Measurements from ENCODE around the gene SLC44A1. TPM values are rescaled to one million over a fixed set of nuclear protein-coding genes. Genes with fewer than 3 reads are reported as not detected.
A peak's percentile ranks its signal among the peaks of the same experiment; 100 is the strongest.

The SLC44A1 gene
- total and polyA plus RNA-seq, 2 of the 13 experiments (the other 11 are each of a cell fraction or from before 2014, with no cell fraction given): 21.4 to 40.8 TPM

DNA sequence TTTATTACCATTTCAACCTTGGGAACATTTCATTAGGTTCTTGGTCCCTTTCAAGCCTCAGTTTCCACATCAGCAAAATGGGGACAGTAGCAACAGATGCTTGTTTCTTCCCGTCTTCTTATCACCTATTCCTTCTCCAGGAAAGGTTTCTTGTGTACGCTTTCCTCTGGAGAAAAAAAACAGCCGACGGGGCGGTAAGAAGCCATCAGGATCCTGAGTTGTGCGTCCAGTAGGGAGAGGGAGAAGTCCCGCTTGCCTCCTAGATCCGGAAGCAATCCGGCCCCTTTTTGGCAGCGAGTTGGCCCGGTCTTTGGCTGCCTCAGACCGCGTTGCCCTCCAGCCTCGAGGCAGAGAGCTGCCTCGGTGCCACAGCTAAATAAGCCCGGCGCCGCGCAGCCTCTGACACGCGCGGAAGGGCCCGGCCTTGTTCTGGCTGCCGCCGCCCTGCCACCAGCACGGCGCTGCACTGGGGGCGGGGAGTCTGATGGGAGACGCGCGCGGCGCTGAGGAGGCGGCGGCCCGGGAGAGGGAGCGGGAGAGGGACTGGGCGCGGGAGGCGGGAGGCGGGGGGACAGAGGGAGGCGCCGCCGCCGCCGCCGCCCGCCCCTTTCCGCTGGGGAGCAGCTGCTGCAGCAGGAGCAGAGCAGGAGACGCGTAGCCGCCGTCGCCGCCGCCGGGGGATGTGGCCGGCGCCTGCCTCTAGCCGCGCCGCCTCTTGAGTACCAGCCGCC, at the start of gene SLC44A1 (continued):
- TF ChIP-seq, protein P1, sequence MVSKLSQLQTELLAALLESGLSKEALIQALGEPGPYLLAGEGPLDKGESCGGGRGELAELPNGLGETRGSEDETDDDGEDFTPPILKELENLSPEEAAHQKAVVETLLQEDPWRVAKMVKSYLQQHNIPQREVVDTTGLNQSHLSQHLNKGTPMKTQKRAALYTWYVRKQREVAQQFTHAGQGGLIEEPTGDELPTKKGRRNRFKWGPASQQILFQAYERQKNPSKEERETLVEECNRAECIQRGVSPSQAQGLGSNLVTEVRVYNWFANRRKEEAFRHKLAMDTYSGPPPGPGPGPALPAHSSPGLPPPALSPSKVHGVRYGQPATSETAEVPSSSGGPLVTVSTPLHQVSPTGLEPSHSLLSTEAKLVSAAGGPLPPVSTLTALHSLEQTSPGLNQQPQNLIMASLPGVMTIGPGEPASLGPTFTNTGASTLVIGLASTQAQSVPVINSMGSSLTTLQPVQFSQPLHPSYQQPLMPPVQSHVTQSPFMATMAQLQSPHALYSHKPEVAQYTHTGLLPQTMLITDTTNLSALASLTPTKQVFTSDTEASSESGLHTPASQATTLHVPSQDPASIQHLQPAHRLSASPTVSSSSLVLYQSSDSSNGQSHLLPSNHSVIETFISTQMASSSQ (IDR thresholded peaks at IDR 0.05; ENCODE audit: low read depth): 0 out of 2 replicates have a peak, but pooled peaks have one; percentile 8
- TF ChIP-seq, protein P1 (CRISPR knock-in tag; IDR thresholded peaks at IDR 0.05; ENCODE audit: borderline replicate concordance): peak; percentile 89
- TF ChIP-seq, protein P2, sequence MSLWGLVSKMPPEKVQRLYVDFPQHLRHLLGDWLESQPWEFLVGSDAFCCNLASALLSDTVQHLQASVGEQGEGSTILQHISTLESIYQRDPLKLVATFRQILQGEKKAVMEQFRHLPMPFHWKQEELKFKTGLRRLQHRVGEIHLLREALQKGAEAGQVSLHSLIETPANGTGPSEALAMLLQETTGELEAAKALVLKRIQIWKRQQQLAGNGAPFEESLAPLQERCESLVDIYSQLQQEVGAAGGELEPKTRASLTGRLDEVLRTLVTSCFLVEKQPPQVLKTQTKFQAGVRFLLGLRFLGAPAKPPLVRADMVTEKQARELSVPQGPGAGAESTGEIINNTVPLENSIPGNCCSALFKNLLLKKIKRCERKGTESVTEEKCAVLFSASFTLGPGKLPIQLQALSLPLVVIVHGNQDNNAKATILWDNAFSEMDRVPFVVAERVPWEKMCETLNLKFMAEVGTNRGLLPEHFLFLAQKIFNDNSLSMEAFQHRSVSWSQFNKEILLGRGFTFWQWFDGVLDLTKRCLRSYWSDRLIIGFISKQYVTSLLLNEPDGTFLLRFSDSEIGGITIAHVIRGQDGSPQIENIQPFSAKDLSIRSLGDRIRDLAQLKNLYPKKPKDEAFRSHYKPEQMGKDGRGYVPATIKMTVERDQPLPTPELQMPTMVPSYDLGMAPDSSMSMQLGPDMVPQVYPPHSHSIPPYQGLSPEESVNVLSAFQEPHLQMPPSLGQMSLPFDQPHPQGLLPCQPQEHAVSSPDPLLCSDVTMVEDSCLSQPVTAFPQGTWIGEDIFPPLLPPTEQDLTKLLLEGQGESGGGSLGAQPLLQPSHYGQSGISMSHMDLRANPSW (CRISPR knock-in tag; IDR thresholded peaks at IDR 0.05; ENCODE audit: borderline replicate concordance): peak; percentile 85
- TF ChIP-seq, protein P3, sequence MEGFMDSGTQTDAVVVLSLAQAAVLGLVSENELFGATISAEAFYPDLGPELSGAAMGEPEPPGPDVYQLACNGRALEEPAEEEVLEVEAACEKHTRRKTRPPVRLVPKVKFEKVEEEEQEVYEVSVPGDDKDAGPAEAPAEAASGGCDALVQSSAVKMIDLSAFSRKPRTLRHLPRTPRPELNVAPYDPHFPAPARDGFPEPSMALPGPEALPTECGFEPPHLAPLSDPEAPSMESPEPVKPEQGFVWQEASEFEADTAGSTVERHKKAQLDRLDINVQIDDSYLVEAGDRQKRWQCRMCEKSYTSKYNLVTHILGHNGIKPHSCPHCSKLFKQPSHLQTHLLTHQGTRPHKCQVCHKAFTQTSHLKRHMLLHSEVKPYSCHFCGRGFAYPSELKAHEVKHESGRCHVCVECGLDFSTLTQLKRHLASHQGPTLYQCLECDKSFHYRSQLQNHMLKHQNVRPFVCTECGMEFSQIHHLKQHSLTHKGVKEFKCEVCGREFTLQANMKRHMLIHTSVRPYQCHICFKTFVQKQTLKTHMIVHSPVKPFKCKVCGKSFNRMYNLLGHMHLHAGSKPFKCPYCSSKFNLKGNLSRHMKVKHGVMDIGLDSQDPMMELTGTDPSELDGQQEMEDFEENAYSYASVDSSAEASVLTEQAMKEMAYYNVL (CRISPR knock-in tag; IDR thresholded peaks at IDR 0.05; ENCODE audit: borderline replicate concordance): peak; percentile 94
- TF ChIP-seq FOXK1 (CRISPR knock-in tag; IDR thresholded peaks at IDR 0.05; ENCODE audit: borderline replicate concordance, low read depth): peak; percentile 92; the same call in 1 of the 2 replicates
- TF ChIP-seq ZNF350 (CRISPR knock-in tag; IDR thresholded peaks at IDR 0.05; ENCODE audit: borderline replicate concordance, low read depth): peak; percentile 94
- TF ChIP-seq, protein P4, sequence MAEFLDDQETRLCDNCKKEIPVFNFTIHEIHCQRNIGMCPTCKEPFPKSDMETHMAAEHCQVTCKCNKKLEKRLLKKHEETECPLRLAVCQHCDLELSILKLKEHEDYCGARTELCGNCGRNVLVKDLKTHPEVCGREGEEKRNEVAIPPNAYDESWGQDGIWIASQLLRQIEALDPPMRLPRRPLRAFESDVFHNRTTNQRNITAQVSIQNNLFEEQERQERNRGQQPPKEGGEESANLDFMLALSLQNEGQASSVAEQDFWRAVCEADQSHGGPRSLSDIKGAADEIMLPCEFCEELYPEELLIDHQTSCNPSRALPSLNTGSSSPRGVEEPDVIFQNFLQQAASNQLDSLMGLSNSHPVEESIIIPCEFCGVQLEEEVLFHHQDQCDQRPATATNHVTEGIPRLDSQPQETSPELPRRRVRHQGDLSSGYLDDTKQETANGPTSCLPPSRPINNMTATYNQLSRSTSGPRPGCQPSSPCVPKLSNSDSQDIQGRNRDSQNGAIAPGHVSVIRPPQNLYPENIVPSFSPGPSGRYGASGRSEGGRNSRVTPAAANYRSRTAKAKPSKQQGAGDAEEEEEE (CRISPR knock-in tag; IDR thresholded peaks at IDR 0.05; ENCODE audit: borderline replicate concordance): peak; percentile 41; the same call in 1 of the 2 replicates
- TF ChIP-seq, protein P5, sequence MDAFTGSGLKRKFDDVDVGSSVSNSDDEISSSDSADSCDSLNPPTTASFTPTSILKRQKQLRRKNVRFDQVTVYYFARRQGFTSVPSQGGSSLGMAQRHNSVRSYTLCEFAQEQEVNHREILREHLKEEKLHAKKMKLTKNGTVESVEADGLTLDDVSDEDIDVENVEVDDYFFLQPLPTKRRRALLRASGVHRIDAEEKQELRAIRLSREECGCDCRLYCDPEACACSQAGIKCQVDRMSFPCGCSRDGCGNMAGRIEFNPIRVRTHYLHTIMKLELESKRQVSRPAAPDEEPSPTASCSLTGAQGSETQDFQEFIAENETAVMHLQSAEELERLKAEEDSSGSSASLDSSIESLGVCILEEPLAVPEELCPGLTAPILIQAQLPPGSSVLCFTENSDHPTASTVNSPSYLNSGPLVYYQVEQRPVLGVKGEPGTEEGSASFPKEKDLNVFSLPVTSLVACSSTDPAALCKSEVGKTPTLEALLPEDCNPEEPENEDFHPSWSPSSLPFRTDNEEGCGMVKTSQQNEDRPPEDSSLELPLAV (CRISPR knock-in tag; conservative IDR thresholded peaks at IDR 0.05; ENCODE audit: low read depth): no peak; the same call in 1 of the 2 replicates
- TF ChIP-seq ZNF432 (CRISPR knock-in tag; IDR thresholded peaks at IDR 0.05; ENCODE audit: borderline replicate concordance): no peak
- peak; percentile 61 for TF ChIP-seq JUN (CRISPR knock-in tag; IDR thresholded peaks at IDR 0.05)
- TF ChIP-seq ZBTB42 (CRISPR knock-in tag; IDR thresholded peaks at IDR 0.05): 0 out of 2 replicates have a peak, but pooled peaks have one; percentile 43
- no peak for TF ChIP-seq ZIK1 (CRISPR knock-in tag; IDR thresholded peaks at IDR 0.05; ENCODE audit: borderline replicate concordance, low read depth)
- TF ChIP-seq, protein P6, sequence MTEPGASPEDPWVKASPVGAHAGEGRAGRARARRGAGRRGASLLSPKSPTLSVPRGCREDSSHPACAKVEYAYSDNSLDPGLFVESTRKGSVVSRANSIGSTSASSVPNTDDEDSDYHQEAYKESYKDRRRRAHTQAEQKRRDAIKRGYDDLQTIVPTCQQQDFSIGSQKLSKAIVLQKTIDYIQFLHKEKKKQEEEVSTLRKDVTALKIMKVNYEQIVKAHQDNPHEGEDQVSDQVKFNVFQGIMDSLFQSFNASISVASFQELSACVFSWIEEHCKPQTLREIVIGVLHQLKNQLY (CRISPR knock-in tag; IDR thresholded peaks at IDR 0.05): 0 out of 2 replicates have a peak, but pooled peaks have one; percentile 70
- TF ChIP-seq TOE1 (CRISPR knock-in tag; IDR thresholded peaks at IDR 0.05): no peak
